Epidermal melanocyte (primary cell): Measurements from ENCODE around the gene C1RL.

Experiments
- DNase-seq: peaks from one replicate; pipeline ENCODE4 v3.0.0; 2011; ENCODE audit warnings: low spot score; ENCODE audit not compliant: insufficient read length

Gene C1RL

DNA sequence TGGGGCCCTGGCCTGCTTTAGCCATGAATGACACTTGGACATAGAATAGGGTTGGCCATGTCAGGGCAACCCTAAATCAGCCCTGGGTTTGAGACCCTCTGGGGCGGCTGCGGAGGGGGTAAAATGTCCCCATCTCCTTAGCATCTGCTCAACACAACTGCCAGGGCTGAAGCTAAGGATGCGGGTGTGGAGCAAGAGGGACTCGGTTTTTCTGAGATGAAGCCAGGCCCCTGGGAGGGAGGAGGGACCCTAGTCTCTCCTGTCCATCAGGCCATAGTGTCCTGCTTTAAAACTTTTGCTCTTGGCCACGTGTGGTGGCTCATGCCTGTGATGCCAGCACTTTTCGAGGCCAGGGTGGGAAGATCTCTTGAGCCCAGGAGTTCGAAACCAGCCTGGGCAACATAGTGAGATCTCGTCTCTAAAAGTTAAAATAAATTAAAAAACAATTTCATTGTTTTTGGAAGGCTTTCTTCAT, 16.0 kb downstream of the C1RL start:
- DNase-seq: no peak

DNA sequence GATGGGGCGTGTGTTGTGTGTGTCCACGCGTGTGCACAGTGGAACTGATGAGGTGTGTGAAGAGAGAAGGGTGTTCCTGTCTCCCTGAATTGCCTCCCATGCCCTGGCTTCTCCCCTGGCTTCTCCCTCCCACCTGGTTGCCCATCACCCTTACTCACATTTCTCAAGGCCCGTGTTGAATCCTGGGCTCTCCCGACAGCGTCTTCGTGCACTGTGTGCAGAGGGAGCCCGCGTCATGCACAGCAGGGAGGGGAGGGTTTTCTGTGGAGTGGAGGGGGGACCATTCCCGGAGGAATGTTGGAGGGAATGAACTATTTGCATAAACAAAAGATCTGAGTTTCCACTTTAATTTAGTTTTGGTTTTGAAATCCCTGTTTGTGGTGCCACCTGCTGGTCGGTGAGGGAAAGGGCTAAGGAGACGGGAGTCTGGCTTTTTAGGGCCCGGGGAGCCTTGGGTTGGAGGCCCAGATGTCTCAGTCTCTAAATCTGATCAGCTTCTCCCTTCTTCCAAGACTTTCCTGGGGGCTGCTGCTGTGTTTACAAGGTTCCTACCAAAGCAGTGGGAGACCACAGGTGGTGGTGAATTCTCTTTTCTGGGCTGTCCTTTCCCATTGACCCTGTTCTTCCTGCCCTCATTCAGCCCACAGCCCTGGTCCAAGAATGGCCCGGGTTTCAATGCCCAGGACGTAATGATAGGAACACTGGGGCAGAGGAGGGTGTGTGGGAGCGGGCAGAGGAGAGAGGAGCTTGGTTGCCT, 16.6 kb downstream of the C1RL start, which contains the start of gene C1R:
TSS of gene C1R (minus strand) at position 217 of the 757 bp plus-strand sequence. CDS start at position 160, 57 bp downstream.
- peak; percentile 64 for DNase-seq

DNA sequence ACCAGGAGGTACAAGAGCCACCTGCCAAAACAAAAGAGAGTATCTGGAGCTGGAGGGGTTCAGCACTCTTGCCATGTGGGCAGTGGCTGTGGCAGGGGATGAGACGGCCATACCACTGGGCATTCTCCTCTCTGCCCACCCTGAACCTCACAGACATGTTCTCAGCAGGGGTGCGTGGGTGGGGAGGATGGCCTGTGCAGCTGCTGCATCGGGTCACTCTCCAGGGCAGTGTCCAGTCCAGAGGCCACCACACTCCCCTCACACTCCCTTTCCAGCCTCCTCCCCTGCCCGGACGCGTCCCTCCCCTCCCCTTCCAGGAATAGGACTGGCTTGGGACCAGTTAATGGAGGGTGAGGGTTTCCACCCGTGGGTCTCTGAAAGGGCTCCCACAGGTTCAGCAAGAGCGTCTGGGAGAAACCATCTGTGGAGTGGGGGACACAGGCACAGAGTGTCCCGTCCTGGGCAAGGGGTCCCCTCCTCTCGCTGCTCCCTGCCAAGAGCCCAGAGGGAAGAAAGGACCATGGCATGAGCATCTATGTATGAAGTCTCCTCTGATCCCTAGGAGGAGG, 17.3 kb downstream of the C1RL start:
- DNase-seq: no peak

GRCh38 chr12:7091171-7091570, 17.8 kb downstream of the C1RL start:
- no peak for DNase-seq

- no peak for DNase-seq
Measured at GRCh38 chr12:7090222-7090998, 18.6 kb downstream of the C1RL start.

DNA sequence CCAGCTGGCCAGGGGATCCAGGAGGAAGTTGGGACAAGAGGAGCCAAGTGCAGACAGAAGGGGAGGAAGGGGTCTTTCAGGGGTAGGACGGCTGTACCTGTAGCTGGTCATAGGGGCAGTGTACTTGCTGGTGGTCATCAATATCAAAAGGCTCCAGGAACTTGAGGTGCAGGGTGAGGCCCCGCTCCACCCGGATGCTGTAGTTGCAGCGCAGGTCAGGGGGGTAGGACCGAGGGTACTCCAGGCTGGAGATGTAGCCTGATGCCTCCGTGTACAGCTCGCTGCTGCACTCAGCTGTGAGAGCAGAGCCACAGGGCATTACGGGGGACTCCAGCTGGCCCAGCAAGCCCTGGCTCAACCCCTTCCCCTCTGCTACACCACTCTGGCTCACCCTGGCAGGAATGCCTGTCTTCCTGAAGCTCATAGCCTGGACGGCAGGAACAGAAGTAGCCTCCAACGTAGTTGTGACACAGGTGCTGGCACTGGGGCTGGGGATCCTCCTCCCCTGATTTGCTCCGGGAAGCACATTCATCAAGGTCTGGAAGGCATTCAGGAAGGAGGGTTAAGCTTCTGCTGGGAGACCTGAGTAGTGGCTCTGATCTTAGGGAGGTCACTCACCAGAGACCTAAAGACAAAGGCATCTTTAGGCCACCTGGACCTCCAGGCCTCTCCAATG, 19.7 kb downstream of the C1RL start:
- DNase-seq: no peak

DNA sequence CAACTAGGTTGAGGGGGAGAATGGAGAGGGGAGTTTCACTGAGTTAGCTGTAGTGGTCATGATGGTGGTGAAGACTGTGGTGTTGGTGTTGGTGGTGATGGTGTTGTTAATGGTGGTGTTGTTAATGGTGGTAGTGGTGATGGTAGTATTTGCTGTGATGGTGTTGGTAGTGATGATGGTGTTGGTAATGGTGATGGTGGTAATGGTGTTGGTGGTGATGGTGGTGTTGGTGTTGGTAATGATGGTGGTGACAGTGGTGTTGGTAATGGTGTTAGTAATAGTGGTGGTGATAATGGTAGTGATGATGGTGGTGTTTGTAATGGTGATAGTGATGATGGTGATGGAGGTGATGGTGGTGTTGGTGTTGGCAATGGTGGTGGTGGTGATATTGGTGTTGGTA, 25.9 kb downstream of the C1RL start:
- no peak for DNase-seq

DNA sequence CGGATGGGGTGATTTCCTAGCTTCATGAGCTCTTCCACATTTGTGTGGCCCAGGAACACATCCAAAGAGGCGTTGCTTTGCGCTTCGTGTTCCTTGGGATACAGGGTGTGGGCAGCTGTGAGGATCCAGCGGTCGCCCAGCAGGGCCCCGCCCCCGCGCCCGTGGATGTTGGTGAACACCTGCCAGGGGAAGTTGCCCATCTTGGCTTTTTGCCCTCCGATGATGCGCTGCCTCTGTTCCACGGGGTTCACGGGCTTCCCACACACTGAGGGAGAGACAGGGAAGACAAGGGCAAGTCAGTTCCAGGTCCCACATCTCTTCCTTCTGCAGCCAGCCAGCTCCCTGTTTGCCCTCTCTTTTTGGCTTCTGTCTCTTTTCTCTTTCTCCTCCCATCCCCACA, 28.0 kb downstream of the C1RL start:
- no peak for DNase-seq

- DNase-seq: no peak
Measured at GRCh38 chr12:7079826-7080125, 29.2 kb downstream of the C1RL start.

GRCh38 chr12:7078163-7078562, 30.9 kb downstream of the C1RL start:
- DNase-seq: no peak

GRCh38 chr12:7076493-7076892, 32.5 kb downstream of the C1RL start:
- no peak for DNase-seq

- no peak for DNase-seq
Measured at GRCh38 chr12:7075939-7076338, 33.1 kb downstream of the C1RL start.

DNA sequence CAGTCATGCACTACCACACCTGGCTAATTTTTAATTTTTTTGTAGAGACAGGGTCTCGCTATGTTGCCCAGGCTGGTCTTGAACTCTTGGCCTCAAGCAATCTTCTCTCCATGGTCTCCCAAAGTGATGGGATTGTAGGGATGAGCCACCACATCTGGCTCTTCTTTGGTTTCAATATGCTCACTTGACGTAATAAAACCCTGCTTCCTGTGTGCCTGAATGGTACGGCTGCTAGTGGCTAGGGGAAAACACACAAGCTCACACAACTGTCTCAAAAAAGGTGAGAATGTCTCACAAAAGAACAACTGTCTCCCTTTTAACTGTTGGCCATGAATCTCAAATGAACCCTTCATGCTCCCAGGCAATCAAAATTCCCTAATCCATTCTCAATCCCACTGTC, 33.5 kb downstream of the C1RL start:
- no peak for DNase-seq

GRCh38 chr12:7073946-7074345, 35.1 kb downstream of the C1RL start:
- no peak for DNase-seq

- DNase-seq: no peak
Measured at GRCh38 chr12:7072554-7072953, 36.5 kb downstream of the C1RL start.

GRCh38 chr12:7072035-7072434, 37.0 kb downstream of the C1RL start:
- DNase-seq: no peak

GRCh38 chr12:7069386-7069785, 39.6 kb downstream of the C1RL start:
- no peak for DNase-seq

- DNase-seq: no peak
Measured at GRCh38 chr12:7068994-7069346, 40.0 kb downstream of the C1RL start.

GRCh38 chr12:7068240-7068993, 40.6 kb downstream of the C1RL start:
- no peak for DNase-seq

DNA sequence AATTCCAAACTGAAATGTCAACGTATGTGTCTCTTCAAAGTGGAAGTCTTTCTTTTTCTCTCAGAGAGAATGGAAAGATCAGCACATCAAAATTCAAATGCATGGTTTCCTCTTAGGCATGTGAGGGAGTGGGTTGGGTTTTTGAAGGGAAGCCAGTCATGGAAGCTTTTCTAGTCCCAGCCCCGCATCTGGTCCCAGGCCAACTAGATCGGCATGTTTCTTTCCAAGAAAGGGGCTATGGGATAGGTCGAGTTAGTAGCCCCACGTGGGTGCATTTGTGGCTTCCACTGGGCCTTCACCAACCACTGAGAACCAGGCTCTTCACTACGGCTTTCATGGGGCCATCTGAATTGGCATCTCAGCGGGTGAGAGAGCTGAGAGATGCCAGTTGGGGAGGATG, 41.9 kb downstream of the C1RL start:
- DNase-seq: no peak

- DNase-seq: no peak
Measured at GRCh38 chr12:7066596-7066995, 42.4 kb downstream of the C1RL start.
